ENCODE data around the gene ARRDC3. TPM values are rescaled to one million over a fixed set of nuclear protein-coding genes. Genes with fewer than 3 reads are reported as not detected.
"Not testable (repeated sequence)": the region's sequence is repeated elsewhere in the genome, so short reads cannot be mapped to it uniquely, and the experiment has no call there.

Gene ARRDC3
- total and polyA plus RNA-seq, 11 donors: 3.3 to 53.6 (median 8.9) TPM

DNA sequence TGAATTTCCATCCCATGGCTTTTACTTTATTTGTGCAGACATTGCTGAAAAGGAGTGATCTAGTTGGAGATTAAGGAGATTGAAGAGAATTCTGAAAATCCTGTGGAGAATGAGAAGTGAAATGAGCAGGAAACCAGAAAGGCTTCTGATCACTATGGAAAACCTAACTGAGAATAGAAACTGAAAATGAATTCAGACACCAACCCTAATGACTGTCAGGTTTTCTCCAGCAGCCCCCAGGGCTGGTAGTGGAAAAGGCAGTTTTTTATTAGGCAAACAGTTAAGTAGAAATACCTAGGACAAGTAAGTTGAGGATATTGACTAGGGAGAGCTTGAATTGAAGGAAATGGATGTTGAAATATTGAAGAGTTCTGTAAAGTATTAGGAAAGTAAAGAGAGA lies 14.7 kb upstream of the ARRDC3 start:
- TF ChIP-seq, protein P1, sequence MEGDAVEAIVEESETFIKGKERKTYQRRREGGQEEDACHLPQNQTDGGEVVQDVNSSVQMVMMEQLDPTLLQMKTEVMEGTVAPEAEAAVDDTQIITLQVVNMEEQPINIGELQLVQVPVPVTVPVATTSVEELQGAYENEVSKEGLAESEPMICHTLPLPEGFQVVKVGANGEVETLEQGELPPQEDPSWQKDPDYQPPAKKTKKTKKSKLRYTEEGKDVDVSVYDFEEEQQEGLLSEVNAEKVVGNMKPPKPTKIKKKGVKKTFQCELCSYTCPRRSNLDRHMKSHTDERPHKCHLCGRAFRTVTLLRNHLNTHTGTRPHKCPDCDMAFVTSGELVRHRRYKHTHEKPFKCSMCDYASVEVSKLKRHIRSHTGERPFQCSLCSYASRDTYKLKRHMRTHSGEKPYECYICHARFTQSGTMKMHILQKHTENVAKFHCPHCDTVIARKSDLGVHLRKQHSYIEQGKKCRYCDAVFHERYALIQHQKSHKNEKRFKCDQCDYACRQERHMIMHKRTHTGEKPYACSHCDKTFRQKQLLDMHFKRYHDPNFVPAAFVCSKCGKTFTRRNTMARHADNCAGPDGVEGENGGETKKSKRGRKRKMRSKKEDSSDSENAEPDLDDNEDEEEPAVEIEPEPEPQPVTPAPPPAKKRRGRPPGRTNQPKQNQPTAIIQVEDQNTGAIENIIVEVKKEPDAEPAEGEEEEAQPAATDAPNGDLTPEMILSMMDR (IDR thresholded peaks at IDR 0.05): no peak
- no peak for TF ChIP-seq POLR2A (IDR thresholded peaks at IDR 0.05)
- DNase-seq (no peak), ATAC-seq (no peak)
- Histone ChIP-seq H3K9me3 (no peaks in the 10 kb centered on the region), H3K4me1 (peaks cover 0 to 9% (median 0%) of the 10 kb centered on the region in 12 donors), H3K27ac (no peak overlapping the region), H3K27me3 (no peaks in the 10 kb centered on the region), H3K4me3 (no peak overlapping the region), H3K36me3 (no peaks in the 10 kb centered on the region)
- intact Hi-C loops (cut with DNase I): no loop called here

DNA sequence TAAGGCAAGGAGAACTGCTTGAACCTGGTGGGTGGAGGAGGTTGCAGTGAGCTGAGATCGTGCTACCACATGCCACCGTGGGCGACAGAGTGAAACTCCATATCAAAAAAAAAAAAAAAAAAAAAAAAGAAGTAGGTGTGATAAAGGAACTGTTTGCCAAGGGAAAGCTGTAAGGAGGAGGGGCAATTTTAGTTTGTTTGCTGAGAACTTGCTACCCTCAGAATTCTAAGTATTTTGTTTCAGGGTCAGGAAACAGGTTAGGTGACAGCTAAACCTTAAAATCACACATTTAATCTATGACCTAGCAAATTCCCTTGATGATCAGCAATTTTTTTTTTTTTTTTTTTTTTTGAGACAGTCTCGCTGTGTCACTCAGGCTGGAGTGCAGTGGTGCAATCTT lies 7.2 kb upstream of the ARRDC3 start:
- DNase-seq (no peak), ATAC-seq (no peak)
- intact Hi-C loops (cut with DNase I): no loop called here
- Histone ChIP-seq H3K27me3 (no peaks in the 10 kb centered on the region), H3K9me3 (peaks cover 0 to 3% (median 0%) of the 10 kb centered on the region in 12 donors), H3K27ac (no peak overlapping the region), H3K36me3 (no peaks in the 10 kb centered on the region), H3K4me1 (peaks cover 0 to 3% (median 0%) of the 10 kb centered on the region in 12 donors), H3K4me3 (no peak overlapping the region)
- TF ChIP-seq, protein P1 (IDR thresholded peaks at IDR 0.05): no peak
- no peak for TF ChIP-seq POLR2A (IDR thresholded peaks at IDR 0.05)
- 49 to 70% (median 55%) methylated on average over 4 of the region's 4 CpGs for WGBS, 4 donors

DNA sequence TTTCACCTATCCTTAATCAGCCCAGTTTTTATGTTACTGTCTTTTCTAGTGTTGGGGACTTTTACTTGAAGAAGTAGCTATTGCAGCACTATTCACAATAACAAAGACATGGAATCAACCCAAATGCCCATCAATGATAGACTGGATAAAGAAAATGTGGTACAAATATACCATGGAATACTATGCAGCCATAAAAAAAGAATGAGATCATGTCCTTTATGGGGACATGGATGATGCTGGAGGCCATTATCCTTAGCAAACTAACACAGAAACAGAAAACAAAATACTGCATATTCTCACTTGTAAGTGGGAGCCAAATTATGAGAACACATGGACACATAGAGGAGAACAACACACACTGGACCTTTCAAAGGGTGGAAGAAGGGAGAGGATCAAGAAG lies 6.4 kb upstream of the ARRDC3 start:
- not testable (repeated sequence) for DNase-seq, H3K4me3 ChIP-seq, ATAC-seq, H3K27me3 ChIP-seq, H3K36me3 ChIP-seq, H3K27ac ChIP-seq, H3K9me3 ChIP-seq
- intact Hi-C loops (cut with DNase I): loop anchor here in 9 of 10 donors (5.0 to 10.0 kb wide), 6 partner anchors 162 to 525 kb away; no protein-coding TSS in a partner anchor
- peaks cover 0 to 10% (median 2%) of the 10 kb centered on the region in 12 donors for H3K4me1 ChIP-seq

DNA sequence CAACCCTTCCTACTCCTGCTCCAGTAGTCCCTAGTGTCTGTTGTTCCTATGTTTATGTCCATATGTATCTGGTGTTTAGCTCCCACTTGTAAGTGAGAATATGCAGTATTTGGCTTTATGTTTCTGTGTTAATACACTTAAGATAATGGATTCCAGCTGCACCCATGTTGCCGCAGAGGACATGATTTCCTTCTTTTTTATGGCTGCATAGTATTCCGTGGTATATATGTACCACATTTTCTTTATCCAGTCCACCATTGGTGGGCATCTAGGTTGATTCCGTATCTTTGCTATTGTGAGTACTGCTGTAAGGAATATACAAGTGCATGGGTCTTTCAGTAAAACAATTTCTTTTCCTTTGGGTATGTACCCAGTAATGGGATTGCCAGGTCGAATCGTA lies 5.2 kb upstream of the ARRDC3 start:
- DNase-seq (no peak), ATAC-seq (no peak)
- Histone ChIP-seq H3K27me3 (no peaks in the 10 kb centered on the region), H3K4me3 (no peak overlapping the region), H3K27ac (no peak overlapping the region), H3K36me3 (no peaks in the 10 kb centered on the region), H3K9me3 (peaks cover 0 to 3% (median 0%) of the 10 kb centered on the region in 12 donors), H3K4me1 (peaks cover 0 to 18% (median 8%) of the 10 kb centered on the region in 12 donors)
- 97 to 99% (median 97%) methylated on average over 5 of the region's 5 CpGs for WGBS, 4 donors
- intact Hi-C loops (cut with DNase I): loop anchor here in 9 of 10 donors (5.0 to 10.0 kb wide), 6 partner anchors 161 to 524 kb away; no protein-coding TSS in a partner anchor
- no peak for TF ChIP-seq POLR2A (IDR thresholded peaks at IDR 0.05)
- TF ChIP-seq, protein P1 (IDR thresholded peaks at IDR 0.05): no peak

DNA sequence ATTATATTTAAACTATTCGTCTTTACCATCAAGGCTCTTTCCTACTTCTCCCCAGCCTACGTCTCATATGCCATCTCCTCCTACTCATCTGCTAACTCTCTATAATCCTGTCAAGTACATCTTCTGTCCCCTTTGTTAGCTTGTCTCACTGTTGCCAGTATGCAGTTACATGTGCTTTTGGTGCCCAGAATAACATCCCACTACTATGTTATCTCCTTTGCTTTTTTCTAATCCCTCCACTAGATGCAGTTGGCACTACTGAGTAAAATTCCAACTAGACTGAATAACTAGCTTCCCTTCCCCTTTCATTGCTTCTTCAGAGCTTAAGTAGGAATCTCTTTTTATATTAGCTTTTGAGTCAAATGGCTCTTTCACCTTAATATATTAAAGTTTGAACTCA lies 3.0 kb upstream of the ARRDC3 start:
- WGBS, 4 donors: 47 to 62% (median 55%) methylated on average over 2 of the region's 2 CpGs
- no peaks in the 10 kb centered on the region for H3K36me3 ChIP-seq
- intact Hi-C loops (cut with DNase I): loop anchor here in 9 of 10 donors (2.0 to 10.0 kb wide), 7 partner anchors 159 to 521 kb away; no protein-coding TSS in a partner anchor
- ATAC-seq (no peak), DNase-seq (no peak)
- no peaks in the 10 kb centered on the region for H3K27me3 ChIP-seq
- H3K4me1 ChIP-seq: peaks cover 0 to 18% (median 8%) of the 10 kb centered on the region in 12 donors
- H3K27ac ChIP-seq: peak overlapping the region in 3 of 12 donors; percentile 6 to 18 (median 9)
- H3K9me3 ChIP-seq: peaks cover 0 to 3% (median 0%) of the 10 kb centered on the region in 12 donors
- TF ChIP-seq, protein P1 (IDR thresholded peaks at IDR 0.05): no peak
- TF ChIP-seq POLR2A (IDR thresholded peaks at IDR 0.05): no peak
- H3K4me3 ChIP-seq: no peak overlapping the region

DNA sequence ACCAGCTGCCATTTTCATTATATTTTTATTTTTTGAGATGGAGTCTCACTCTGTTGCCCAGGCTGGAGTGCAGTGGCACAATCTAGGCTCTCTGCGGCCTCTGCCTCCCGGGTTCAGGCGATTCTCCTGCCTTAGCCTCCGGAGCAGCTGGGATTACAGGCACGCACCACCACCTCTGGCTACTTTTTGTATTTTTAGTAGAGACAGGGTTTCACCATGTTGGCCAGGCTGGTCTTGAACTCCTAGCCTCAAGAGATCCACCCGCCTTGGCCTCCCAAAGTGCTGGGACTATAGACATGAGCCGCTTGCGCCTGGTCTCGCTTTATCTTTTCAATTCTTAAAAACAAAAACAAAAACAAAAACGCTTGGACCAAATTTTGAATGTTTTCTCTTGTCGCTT lies 2.5 kb upstream of the ARRDC3 start:
- H3K27me3 ChIP-seq, H3K36me3 ChIP-seq, ATAC-seq, DNase-seq, H3K9me3 ChIP-seq, H3K4me3 ChIP-seq: not testable (repeated sequence)
- WGBS, 4 donors: 93 to 95% (median 94%) methylated on average over 11 of the region's 11 CpGs
- peaks cover 0 to 18% (median 8%) of the 10 kb centered on the region in 12 donors for H3K4me1 ChIP-seq
- intact Hi-C loops (cut with DNase I): loop anchor here (1.0 to 10.0 kb wide), 12 partner anchors 158 to 521 kb away; no protein-coding TSS in a partner anchor
- H3K27ac ChIP-seq: peak overlapping the region in 4 of 12 donors; percentile 6 to 32 (median 14)

Data from heart left ventricle (tissue), 16 donors.